Left forelimb (tissue), 1 donor: ENCODE results near the gene CTAG1B.
"Not testable (repeated sequence)": the region's sequence is repeated elsewhere in the genome, so short reads cannot be mapped to it uniquely, and the experiment has no call there.

Experiments
- DNase-seq: peaks from one replicate; pipeline ENCODE4 v3.0.0-alpha.2; 2018; ENCODE audit warnings: low spot score

Gene CTAG1B

DNA sequence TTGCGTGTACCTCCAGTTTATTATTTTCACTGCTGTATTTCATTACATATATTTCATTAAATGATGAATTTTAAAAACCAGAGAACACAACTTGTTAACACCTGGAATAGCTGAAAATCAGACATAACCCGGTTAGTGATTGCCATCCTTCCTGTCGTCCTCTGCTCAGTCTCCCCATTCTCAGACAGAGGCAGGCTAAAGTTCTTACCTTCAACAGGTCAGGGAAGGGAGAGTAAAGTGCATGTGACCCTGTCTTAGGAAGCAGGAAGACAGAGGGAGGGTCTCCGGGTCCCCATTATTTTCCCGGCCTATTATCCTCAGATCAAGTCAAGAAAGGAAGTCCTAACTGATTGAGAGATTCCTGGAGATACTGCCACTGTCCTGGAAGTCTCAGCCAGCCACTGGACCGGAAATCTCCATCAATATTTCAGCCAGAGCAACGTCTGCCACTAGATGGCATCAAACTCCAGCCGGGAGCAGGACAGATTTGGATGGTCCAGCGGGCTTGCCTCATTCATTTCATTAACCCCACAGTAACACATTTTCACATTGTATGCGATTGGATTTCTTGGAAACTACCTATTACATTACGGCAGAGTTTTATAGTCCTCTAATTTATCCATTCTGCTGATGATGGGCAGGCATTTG lies 1.8 kb upstream of the CTAG1B start:
- DNase-seq = not testable (repeated sequence)

DNA sequence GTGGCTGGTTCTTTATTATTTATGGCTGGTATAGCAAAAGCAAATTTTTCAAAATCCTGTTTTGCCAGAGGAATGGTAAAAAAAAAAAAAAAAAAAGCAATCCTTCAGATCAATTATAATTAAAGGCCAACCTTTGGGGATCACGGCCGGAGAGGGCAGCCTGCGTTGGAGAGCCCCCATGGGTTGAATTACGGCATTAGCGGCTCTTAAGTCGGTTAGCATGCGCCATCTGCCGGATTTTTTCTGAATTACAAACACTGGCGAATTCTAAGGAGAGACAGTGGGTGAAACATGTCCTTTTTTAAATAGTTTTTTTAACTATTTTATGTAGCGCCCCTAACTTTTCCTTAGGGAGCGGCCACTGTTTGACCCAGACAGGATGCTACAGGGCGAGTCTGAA lies 5.5 kb downstream of the CTAG1B start:
- not testable (repeated sequence) for DNase-seq

DNA sequence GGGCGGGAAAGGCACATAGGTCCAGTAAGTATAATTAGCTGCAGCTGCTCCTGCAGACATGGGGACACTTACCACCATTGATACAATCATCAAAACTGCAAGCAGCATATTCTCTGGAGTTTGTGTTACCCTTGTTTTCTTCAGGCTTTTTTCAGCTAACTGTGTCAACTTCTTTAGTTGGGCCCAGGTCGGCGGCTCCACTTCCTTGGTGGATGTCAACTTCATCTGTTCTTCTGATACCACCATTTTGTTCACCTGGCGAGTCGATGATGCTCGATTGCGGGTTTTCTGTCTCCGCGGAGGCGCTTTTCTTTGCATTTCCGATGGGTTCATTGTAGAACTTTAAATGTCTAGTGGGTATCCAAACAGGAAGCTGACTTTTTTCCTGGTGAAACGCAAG lies 7.9 kb downstream of the CTAG1B start:
- DNase-seq = not testable (repeated sequence)

DNA sequence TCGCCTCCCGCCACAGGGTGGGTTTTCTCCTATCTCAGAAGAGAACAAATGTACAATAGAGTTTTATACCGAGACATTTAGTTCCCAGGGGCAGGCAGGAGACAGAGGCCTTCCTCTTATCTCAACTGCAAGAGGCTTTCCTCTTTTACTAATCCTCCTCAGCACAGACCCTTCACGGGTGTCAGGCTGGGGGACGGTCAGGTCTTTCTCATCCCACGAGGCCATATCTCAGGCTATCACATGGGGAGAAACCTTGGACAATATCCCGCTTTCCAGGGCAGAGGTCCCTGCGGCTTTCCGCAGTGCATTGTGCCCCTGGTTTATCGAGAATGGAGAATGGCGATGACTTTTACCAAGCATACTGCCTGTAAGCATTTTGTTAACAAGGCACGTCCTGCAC lies 10.3 kb downstream of the CTAG1B start:
- not testable (repeated sequence) for DNase-seq

GRCh38 chrX:154607976-154608375 lies 11.1 kb downstream of the CTAG1B start:
- not testable (repeated sequence) for DNase-seq

DNA sequence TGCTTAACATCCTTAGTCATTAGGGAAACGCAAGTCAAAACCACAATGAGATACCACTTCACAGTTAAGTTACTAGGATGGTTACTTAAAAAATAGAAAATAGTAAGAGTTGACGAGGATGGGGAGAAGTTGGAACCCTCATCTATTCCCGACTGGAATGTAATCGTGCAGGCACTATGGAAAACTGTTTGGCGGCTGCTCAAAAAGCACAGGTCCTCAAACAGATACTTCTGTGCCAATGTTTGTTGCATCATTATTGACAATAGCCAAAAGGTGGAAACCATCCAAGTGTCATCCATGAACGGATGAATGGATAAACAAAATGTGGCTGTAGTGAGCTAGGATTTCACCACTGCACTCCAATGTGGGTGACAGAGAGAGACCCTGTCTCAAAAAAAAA lies 11.7 kb downstream of the CTAG1B start:
- DNase-seq = no peak

DNA sequence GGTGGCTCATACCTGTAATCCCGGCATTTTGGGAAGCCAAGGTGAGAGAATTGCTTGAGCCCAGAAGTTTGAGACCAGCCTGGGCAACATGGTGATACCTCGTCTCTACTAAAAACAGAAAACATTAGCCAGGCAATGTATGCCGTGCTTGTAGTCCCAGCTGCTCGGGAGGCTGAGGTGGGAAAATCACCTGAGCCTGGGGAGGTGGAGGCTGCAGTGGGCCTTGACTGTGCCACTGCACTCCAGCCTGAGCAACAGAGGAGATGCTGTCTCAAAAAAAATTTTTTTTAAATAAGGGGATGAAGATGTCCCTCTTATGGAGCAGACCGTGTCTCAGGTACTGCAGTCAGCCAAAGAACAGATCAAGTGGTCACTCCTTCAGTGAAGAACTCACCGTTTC lies 13.5 kb downstream of the CTAG1B start:
- DNase-seq = no peak

DNA sequence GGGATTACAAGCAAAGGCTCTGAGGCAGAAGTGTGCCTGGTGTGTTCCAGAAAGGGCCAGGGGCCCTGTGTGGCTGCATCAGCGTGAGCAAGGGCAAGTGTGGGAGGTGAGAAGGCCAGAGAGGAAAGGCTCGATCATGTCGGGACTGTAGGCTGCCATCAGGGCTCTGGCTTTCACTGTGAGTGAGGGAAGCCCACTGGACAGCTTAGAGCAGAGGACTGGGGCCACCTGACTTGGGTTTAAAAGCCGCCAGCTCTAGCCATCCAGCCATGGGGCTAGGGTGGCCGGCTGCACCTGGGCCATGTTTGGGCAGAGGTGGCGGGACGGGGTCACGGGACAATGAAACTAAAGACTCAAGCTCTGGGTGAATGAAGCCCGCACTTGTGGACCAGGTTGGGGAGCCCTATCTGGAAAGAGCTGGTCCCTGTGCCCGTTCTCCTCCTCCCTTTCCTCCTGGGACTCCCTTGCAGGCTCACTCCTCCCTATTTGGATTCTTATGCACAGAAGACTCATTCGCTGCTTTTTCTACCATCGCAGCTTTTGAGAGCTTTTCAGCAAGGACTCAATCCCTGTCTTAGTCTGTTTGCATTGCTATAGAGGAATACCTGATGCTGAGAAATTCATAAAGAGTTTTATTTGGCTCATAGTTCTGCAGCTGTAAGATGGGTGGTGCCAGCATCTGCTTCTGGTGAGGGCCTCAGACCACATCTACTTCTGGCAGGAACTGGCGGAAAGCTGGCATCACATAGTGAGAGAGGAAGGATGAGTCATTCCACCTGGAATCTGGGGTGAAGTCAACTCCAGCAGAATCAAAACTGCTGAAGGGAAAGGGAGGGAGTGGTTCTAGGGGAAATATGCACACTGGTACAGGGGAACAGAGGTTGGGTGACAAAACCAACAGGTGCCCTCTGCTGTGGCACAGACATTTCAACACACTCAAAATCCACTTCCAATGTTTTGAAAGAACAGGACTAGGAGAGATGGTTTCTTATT lies 15.3 kb downstream of the CTAG1B start:
- no peak for DNase-seq

GRCh38 chrX:154602766-154603437 lies 16.2 kb downstream of the CTAG1B start:
- no peak for DNase-seq

DNA sequence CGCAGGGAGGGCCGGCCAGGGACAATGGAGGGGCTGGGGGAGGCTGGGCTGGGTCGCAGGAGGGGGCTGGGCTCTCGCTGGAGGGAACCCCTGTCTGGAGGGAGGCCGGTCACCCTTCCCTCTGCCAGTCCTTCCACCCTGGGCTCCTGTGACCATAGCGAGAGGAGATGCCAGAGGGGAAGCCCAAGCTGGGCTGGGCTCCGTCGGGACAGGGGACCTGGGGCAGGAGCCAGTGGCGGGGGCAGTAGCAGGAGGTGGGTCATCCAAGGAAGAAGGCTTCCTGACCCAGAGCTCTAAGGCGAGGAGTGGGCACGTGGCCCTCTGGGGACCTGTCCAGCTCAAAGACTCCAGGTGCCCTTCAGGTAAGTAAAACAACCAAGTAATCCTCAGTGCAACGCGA lies 16.9 kb downstream of the CTAG1B start:
- DNase-seq = no peak

- DNase-seq = no peak
These were observed 18.2 kb downstream of the CTAG1B start for GRCh38 chrX:154600759-154601374.

DNA sequence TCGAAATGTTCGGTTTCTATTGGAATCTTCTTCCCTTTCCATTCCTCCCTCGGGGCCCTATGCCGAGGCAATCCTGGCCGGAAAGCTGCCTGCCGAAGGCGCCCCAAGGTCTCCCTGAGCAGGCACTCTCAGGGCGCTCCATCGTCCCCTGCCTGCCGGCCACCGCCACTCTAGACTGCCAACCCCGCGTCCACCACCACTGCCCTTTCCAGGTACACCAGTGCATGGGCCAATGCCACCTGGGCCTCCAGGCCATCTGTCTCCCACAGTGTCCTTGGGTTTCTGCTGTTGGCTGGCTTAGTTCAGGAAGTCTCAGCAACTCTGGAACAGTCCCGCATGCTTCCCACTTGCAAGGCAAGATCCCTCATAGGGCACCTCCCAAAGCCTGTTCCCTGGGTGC lies 19.6 kb downstream of the CTAG1B start:
- DNase-seq = no peak

- no peak for DNase-seq
These were observed 20.4 kb downstream of the CTAG1B start for GRCh38 chrX:154598656-154599055.

- no peak for DNase-seq
These were observed 21.9 kb downstream of the CTAG1B start for GRCh38 chrX:154597221-154597620.

GRCh38 chrX:154596290-154596929 lies 22.7 kb downstream of the CTAG1B start:
- DNase-seq = no peak

DNA sequence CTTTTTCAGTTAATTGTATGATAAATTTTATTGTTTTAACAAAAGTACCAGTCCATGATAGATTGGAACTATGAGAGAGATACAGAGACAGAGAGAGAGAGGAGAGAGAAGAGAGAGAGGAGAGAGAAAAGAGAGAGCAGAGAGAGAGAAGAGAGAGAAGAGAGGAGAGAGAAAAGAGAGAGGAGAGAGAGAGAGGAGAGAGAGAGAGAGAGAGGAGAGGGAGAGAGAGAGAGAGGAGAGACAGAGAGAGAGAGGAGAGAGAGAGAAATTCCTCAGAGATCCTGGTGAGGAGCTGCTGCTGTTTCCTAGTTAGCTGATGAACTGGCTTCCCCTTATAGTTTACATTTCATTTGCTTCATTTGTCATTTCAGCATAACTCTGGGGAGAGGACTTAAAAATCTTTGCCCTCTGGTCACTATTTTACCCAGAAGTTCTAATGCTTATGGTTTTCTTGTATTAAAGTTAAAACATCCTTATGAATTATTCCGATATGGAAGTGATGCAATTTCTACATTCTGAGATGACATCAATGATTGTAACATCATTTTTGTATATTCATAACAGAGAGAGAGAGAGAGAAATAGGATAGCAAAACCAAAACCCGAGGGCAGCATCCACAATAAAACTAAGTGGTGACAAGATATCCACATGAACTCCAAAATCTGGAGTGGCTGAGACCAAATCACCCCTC lies 23.4 kb downstream of the CTAG1B start:
- no peak for DNase-seq

- no peak for DNase-seq
These were observed 24.6 kb downstream of the CTAG1B start for GRCh38 chrX:154594491-154594890.

- no peak for DNase-seq
These were observed 25.9 kb downstream of the CTAG1B start for GRCh38 chrX:154593201-154593600.

- DNase-seq = no peak
These were observed 26.6 kb downstream of the CTAG1B start for GRCh38 chrX:154592505-154592904.

DNA sequence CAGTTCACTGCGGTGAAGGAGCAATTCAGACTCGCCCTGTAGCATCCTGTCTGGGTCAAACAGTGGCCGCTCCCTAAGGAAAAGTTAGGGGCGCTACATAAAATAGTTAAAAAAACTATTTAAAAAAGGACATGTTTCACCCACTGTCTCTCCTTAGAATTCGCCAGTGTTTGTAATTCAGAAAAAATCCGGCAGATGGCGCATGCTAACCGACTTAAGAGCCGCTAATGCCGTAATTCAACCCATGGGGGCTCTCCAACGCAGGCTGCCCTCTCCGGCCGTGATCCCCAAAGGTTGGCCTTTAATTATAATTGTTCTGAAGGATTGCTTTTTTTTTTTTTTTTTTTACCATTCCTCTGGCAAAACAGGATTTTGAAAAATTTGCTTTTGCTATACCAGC lies 28.7 kb downstream of the CTAG1B start:
- DNase-seq = not testable (repeated sequence)

GRCh38 chrX:154584585-154585183 lies 34.4 kb downstream of the CTAG1B start, which contains the start of gene CTAG1A:
Gene CTAG1A, plus strand, starts transcription at chrX:154585133. Its CDS starts 74 bp downstream, at chrX:154585207.
- not testable (repeated sequence) for DNase-seq
